H7 (cell line): ENCODE measurements around the gene PDE9A. TPM values are rescaled to one million over a fixed set of nuclear protein-coding genes. Genes with fewer than 3 reads are reported as not detected.

Experiments
- DNase-seq: peaks from one replicate; pipeline ENCODE4 v3.0.0; 2012
- H3K27me3 ChIP-seq: 2 replicates; pipeline ENCODE4 v1.6.0; 2011; ENCODE audit warnings: mild to moderate bottlenecking, low read length; ENCODE audit not compliant: control insufficient read depth, insufficient read depth
- H3K36me3 ChIP-seq: replicated peaks from 2 replicates; pipeline ENCODE4 v1.5.1; 2011; ENCODE audit warnings: low read length; ENCODE audit not compliant: control insufficient read depth, insufficient read depth
- H3K4me3 ChIP-seq: 2 replicates; pipeline ENCODE4 v1.5.1; 2011; ENCODE audit warnings: low read depth, mild to moderate bottlenecking, control low read depth, low read length, moderate library complexity; ENCODE audit not compliant: insufficient read depth
- total RNA-seq: library from RNA; depleted of rRNA; stranded (reverse); fragments of >200 nt; shearing (Covaris generic); gene quantifications from 2 replicates; pipeline ENCODE4 v1.2.3, GENCODE V29; 2014

The PDE9A gene
- total RNA-seq, 1 experiment from 2014 or later = 37.9 TPM

GRCh38 chr21:42753804-42754203 is 100.4 kb downstream of the PDE9A start:
- no peak for DNase-seq
- Histone ChIP-seq H3K27me3 (no peaks in the 10 kb centered on the region), H3K36me3 (peaks cover 9% of the 10 kb centered on the region), H3K4me3 (no peak overlapping the region)

GRCh38 chr21:42754270-42754933 is 101.0 kb downstream of the PDE9A start:
- Histone ChIP-seq H3K4me3 (no peak overlapping the region), H3K27me3 (no peaks in the 10 kb centered on the region), H3K36me3 (peaks cover 9% of the 10 kb centered on the region)
- DNase-seq = no peak

GRCh38 chr21:42755031-42755665 is 101.7 kb downstream of the PDE9A start:
- no peak for DNase-seq
- peaks cover 9% of the 10 kb centered on the region for H3K36me3 ChIP-seq
- no peaks in the 10 kb centered on the region for H3K27me3 ChIP-seq
- H3K4me3 ChIP-seq = no peak overlapping the region

GRCh38 chr21:42755766-42756579 is 102.6 kb downstream of the PDE9A start:
- Histone ChIP-seq H3K27me3 (no peaks in the 10 kb centered on the region), H3K4me3 (no peak overlapping the region), H3K36me3 (peaks cover 9% of the 10 kb centered on the region)
- DNase-seq = peak; percentile 76

DNA sequence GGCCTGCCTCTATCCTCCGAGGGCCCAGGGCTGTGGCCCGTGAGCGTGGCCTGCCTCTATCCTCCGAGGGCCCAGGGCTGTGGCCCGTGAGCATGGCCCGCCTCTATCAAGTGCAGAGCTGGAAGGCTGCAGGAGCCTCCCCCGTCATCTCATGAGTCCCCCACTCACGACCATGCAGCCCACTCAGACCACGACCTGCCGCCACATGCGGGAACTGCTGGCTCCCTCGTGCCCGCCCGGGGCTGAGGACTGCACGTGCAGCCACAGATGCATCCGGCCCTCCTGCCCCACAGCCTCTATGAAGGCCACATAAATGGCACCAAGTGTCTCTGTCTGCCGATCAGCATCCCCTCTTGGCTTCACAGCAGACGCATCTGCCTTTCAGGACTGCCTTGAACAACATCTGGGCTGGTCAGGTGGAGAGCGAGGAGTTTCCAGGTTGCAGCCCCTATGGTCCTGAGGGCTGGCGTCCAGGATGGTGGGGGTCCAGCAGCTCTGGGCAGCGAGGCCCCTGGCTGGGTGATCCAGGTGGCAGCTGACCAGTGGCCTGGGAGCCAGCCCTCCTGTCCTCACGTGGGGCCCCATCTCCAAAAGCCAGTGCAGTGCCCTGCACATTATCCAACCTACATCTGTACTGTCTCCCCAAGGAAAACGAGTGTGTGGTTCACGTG is 103.3 kb downstream of the PDE9A start:
- Histone ChIP-seq H3K27me3 (no peaks in the 10 kb centered on the region), H3K4me3 (no peak overlapping the region), H3K36me3 (peaks cover 9% of the 10 kb centered on the region)
- DNase-seq = no peak

DNA sequence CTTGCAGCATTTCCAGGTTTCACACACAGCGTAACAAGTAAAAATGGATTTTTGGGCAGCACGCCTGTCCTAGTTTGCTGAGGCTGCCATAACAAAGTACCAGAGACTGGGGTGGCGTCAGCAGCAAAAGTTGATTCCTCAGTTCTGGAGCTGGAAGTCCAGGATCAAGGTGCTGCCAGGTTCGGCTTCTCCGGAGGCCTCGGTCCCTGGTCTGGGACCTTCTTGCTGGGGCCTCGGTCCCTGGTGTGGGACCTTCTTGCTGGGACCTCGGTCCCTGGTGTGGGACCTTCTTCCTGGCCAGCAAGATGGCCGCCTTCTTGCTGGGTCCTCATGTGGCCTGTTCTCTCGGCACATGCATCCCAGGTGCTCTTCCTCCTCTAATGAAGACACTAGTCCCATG is 104.0 kb downstream of the PDE9A start:
- H3K27me3 ChIP-seq = no peaks in the 10 kb centered on the region
- no peak for DNase-seq
- H3K4me3 ChIP-seq = no peak overlapping the region
- peaks cover 11% of the 10 kb centered on the region for H3K36me3 ChIP-seq

- Histone ChIP-seq H3K36me3 (peaks cover 14% of the 10 kb centered on the region), H3K27me3 (no peaks in the 10 kb centered on the region), H3K4me3 (no peak overlapping the region)
- no peak for DNase-seq
Measured at GRCh38 chr21:42757826-42758655, 104.6 kb downstream of the PDE9A start.

DNA sequence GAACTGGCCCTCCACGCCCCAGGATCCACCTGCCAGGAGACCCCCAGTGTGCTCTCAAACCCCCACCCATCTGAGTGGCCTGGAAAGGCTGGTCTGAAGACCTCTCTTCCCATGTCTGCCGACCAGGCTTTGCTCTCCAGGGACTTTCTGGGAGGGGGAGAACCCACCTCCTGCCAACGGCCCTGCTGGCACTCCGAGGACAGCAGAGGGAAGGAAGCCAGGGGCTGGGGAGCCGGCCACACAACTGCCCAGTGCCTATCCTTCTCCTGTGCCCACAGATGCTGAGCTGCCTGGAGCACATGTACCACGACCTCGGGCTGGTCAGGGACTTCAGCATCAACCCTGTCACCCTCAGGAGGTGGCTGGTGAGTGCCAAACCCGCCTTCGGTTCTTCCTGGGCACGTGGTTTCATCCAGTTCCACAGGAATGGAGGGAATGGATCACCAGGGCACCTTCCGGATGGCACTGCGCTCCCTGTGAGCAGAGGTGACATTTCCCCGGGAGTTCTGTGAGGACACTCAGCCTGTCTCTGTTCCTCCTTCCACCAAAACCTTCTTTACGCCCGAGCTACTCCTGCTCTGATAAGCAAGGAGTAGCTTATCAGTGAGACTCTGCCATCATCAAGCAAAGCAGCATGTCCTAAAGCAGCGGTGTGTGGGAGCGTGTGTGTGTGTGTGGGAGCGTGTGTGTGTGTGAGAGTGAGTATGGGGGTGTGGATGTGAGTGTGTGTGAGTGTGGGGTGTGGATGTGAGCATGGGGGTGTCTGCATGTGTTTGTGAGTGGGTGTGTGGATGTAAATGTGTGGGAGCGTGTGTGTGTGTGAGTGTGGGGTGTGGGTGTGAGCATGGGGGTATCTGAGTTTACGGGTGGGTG is 105.5 kb downstream of the PDE9A start:
- H3K4me3 ChIP-seq = no peak overlapping the region
- H3K27me3 ChIP-seq = no peaks in the 10 kb centered on the region
- H3K36me3 ChIP-seq = peaks cover 20% of the 10 kb centered on the region
- no peak for DNase-seq

- peaks cover 25% of the 10 kb centered on the region for H3K36me3 ChIP-seq
- H3K4me3 ChIP-seq = no peak overlapping the region
- no peak for DNase-seq
- H3K27me3 ChIP-seq = no peaks in the 10 kb centered on the region
Measured at GRCh38 chr21:42759594-42759927, 106.1 kb downstream of the PDE9A start.

- Histone ChIP-seq H3K36me3 (peaks cover 24% of the 10 kb centered on the region), H3K4me3 (no peak overlapping the region), H3K27me3 (no peaks in the 10 kb centered on the region)
- no peak for DNase-seq
Measured at GRCh38 chr21:42760361-42760950, 107.0 kb downstream of the PDE9A start.

DNA sequence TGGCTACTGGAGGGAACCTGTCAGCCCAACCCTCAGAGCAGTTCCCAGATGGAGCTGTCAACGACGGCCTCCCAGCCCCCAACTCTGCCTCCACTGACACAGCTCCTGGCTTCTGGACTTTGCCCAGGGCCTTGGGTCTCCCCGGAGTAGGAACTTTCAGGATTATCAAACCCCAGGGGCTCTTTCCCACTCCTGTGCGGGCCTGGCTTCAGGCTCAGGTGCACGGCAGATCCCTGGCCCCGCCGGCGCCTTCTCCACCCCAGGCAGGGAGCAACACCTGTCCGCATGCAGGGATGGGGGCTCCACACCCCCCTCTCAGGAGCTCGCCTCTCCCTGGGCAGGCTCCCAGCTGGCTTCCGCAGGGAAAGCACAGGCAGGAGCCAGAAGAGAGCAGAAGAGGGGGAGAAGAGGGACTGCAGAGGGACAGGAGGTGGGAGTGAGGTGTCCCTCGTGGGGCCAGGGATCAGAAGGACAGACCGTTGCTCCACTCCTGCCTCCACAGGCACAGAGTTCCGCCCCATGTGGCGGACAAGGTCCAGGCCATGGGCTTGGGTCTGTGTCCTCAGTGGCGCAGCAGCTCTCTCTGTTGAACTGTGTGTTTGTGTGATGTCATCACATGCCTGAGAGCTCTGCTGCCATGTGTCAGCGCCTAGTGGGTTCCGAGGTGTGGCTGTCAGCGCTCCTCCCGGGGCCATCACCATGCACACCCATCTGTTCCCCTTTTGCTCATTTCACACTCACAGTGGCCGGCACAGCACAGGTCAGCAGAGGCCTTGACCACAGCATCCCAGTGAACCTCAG is 107.7 kb downstream of the PDE9A start:
- no peaks in the 10 kb centered on the region for H3K27me3 ChIP-seq
- peaks cover 26% of the 10 kb centered on the region for H3K36me3 ChIP-seq
- no peak overlapping the region for H3K4me3 ChIP-seq
- DNase-seq = no peak

DNA sequence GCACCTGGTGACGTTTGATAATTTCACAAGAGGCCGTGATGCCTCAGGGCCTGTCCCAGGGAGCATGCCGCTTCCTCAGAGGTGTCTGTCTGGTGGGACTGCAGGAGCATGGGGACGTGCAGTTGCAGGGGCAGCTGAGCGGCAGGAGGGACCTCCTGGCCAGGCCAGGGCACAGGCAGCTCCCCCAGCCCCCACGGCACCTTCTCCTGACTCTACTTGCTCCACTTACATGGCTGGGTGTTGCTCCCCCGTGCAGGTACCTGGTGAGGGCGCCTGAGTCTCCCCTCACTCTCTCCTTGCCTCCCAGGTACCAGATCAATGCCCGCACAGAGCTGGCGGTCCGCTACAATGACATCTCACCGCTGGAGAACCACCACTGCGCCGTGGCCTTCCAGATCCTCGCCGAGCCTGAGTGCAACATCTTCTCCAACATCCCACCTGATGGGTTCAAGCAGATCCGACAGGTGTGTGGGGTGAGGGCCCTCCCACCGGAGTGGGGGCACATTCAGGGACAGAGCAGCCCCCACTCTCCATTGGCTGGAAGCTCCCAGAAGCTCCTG is 108.4 kb downstream of the PDE9A start:
- H3K4me3 ChIP-seq = no peak overlapping the region
- DNase-seq = no peak
- H3K27me3 ChIP-seq = no peaks in the 10 kb centered on the region
- peaks cover 27% of the 10 kb centered on the region for H3K36me3 ChIP-seq
